Thoracic aorta (tissue), 2 donors: ENCODE data around the gene S100A2. TPM values are rescaled to one million over a fixed set of nuclear protein-coding genes. Genes with fewer than 3 reads are reported as not detected.

ENCODE experiments used
- ATAC-seq: fragments of 150-250 bp; one replicate; pipeline ENCODE4 v1.8.0; 2017; ENCODE audit warnings: low read depth; ENCODE audit not compliant: insufficient number of reproducible peaks, low FRiP score
- DNase-seq: peaks from one replicate; pipeline ENCODE4 v3.0.0-alpha.2; 2020; ENCODE audit warnings: low spot score
- H3K27ac ChIP-seq, 2 donors: fragments of 200-600 bp; sonication (generic); 1 replicate in 1 of 2; 2 replicates in 1 of 2; pipeline ENCODE4 v1.5.1; 2016; ENCODE audit warnings: mild to moderate bottlenecking in 2 of 2, moderate library complexity in 2 of 2
- H3K27me3 ChIP-seq: fragments of 200-600 bp; sonication (generic); replicated peaks from 2 replicates; pipeline ENCODE4 v1.6.0; 2016; ENCODE audit warnings: mild to moderate bottlenecking; ENCODE audit not compliant: insufficient read depth
- H3K36me3 ChIP-seq: fragments of 200-600 bp; sonication (generic); one replicate; pipeline ENCODE4 v1.5.1; 2016
- H3K4me1 ChIP-seq, 2 donors: fragments of 200-600 bp; sonication (generic); 1 replicate in 1 of 2; 2 replicates in 1 of 2; pipeline versions ENCODE4 v1.5.1 to v1.6.0; 2016; ENCODE audit warnings: low read depth in 2 of 2, mild to moderate bottlenecking in 1 of 2; ENCODE audit not compliant: control insufficient read depth in 1 of 2
- H3K4me3 ChIP-seq: fragments of 200-600 bp; sonication (generic); 2 replicates; pipeline ENCODE4 v1.5.1; 2016; ENCODE audit warnings: mild to moderate bottlenecking
- H3K9me3 ChIP-seq: fragments of 200-600 bp; sonication (generic); 2 replicates; pipeline ENCODE4 v1.5.1; 2016
- total RNA-seq, 2 donors: library from RNA; depleted of rRNA; stranded (reverse); fragments of >200 nt; gene quantifications; one replicate each; pipeline versions ENCODE4 v1.1.0 to v1.2.3, GENCODE V29; 2016
- TF ChIP-seq, protein P1 (sequence below): fragments of 200-600 bp; sonication (generic); IDR thresholded peaks from one replicate; pipeline ENCODE4 v1.5.1; 2019; ENCODE audit warnings: antibody characterized with exemption

S100A2 gene
- 1 to 10 TPM; 1.1 to 2.9 TPM for total RNA-seq

DNA sequence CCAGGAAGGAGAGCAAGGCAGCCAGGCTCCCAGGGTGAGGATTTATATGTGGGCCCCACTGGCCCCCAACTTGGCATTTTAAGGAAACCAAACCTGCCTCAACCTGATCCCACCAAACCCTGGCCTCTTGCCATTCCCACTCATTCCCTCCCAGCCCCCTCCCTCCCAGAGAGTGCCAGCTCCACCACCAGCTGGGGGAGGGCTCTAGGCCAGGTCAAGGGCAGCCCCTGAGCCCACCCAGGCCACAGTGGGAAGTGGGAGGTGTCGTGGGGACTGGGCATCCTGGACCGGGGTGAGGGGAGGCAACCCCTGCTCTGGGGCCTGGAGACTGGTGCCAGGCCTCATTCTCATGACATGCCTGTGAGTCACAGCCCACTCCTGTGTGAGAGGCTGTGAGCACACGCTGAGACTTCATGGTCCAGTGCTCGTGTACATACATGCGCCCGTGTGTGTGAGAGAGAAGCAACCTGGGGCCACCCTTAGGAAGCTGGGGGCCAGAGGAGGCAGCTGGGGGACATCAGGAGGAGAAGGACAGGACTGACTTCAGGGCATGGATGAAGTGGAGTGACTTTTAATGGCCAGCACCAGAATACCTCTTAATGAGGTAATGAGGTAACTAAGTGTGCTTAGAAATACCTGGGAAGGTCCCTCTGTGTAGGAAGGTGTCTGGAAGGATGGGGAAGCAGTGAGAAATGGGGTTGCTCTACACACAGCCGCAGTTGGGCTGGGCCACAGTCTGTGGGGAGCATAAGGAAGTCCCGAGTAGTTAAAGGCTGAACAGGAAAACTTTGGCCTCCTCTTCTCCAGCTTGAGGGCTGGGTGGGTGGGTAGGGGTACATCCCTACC is at the start of gene S100A2:
Gene S100A2 (minus strand): TSS at position 316 of the 846 bp plus-strand sequence. CDS start 1,967 bp downstream, outside the sequence.
- peaks cover 29 to 41% of the 10 kb centered on the region in 2 donors for H3K4me1 ChIP-seq
- DNase-seq: peak; percentile 66
- peak within 1 kb of the TSS; percentile 76 to 98 for H3K27ac ChIP-seq
- peak within 1 kb of the TSS; percentile 36 for H3K4me3 ChIP-seq
- TF ChIP-seq, protein P1, sequence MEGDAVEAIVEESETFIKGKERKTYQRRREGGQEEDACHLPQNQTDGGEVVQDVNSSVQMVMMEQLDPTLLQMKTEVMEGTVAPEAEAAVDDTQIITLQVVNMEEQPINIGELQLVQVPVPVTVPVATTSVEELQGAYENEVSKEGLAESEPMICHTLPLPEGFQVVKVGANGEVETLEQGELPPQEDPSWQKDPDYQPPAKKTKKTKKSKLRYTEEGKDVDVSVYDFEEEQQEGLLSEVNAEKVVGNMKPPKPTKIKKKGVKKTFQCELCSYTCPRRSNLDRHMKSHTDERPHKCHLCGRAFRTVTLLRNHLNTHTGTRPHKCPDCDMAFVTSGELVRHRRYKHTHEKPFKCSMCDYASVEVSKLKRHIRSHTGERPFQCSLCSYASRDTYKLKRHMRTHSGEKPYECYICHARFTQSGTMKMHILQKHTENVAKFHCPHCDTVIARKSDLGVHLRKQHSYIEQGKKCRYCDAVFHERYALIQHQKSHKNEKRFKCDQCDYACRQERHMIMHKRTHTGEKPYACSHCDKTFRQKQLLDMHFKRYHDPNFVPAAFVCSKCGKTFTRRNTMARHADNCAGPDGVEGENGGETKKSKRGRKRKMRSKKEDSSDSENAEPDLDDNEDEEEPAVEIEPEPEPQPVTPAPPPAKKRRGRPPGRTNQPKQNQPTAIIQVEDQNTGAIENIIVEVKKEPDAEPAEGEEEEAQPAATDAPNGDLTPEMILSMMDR: no peak
- H3K9me3 ChIP-seq: no peaks in the 10 kb centered on the region
- peak; percentile 67 for ATAC-seq
- H3K27me3 ChIP-seq: no peaks in the 10 kb centered on the region
- no peaks in the 10 kb centered on the region for H3K36me3 ChIP-seq

- ATAC-seq: no peak
- Histone ChIP-seq H3K27ac (no peak overlapping the region), H3K9me3 (no peaks in the 10 kb centered on the region), H3K4me1 (peaks cover 4 to 18% of the 10 kb centered on the region in 2 donors), H3K4me3 (no peak overlapping the region), H3K27me3 (no peaks in the 10 kb centered on the region), H3K36me3 (no peaks in the 10 kb centered on the region)
- TF ChIP-seq, protein P1: no peak
- DNase-seq: no peak
Measured at GRCh38 chr1:153615406-153615805, 49.8 kb upstream of the S100A2 start.

GRCh38 chr1:153614906-153615305 is 49.3 kb upstream of the S100A2 start:
- H3K27ac ChIP-seq: no peak overlapping the region
- ATAC-seq: no peak
- no peaks in the 10 kb centered on the region for H3K9me3 ChIP-seq
- H3K27me3 ChIP-seq: no peaks in the 10 kb centered on the region
- DNase-seq: no peak
- H3K4me1 ChIP-seq: peaks cover 9 to 23% of the 10 kb centered on the region in 2 donors
- H3K4me3 ChIP-seq: no peak overlapping the region
- no peaks in the 10 kb centered on the region for H3K36me3 ChIP-seq
- TF ChIP-seq, protein P1: no peak

GRCh38 chr1:153614189-153614900 is 48.7 kb upstream of the S100A2 start:
- ATAC-seq (no peak), DNase-seq (no peak)
- no peaks in the 10 kb centered on the region for H3K9me3 ChIP-seq
- H3K36me3 ChIP-seq: no peaks in the 10 kb centered on the region
- H3K27me3 ChIP-seq: no peaks in the 10 kb centered on the region
- TF ChIP-seq, protein P1: no peak
- H3K27ac ChIP-seq: no peak overlapping the region
- no peak overlapping the region for H3K4me3 ChIP-seq
- H3K4me1 ChIP-seq: peaks cover 11 to 28% of the 10 kb centered on the region in 2 donors

DNA sequence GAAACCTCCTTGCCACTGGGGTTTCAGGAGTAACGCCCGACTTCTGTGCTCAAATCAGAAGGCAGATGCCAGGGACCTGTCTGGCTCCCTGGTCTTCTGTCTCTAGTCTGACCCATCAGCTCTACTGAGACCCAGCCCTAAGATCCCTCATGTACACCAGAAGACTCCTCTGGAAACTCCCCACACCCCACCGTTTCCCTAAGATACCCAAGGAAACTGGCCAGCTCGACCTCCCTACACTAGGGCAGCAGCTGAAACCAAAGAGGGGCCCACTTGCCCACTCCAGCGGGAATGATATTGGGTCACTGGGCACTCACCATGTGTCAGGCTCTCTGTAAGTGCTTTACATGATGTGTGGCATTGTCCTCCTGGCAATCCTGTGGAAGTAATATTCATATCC is 47.8 kb upstream of the S100A2 start:
- Histone ChIP-seq H3K27me3 (no peaks in the 10 kb centered on the region), H3K4me1 (peaks cover 15 to 38% of the 10 kb centered on the region in 2 donors), H3K4me3 (peak overlapping the region; percentile 87), H3K9me3 (no peaks in the 10 kb centered on the region), H3K36me3 (no peaks in the 10 kb centered on the region), H3K27ac (peak overlapping the region; percentile 81 to 96)
- ATAC-seq (no peak), DNase-seq (no peak)
- TF ChIP-seq, protein P1: no peak
